Osteoblast (primary cell): ENCODE results near the gene FAHD1. TPM values are rescaled to one million over a fixed set of nuclear protein-coding genes. Genes with fewer than 3 reads are reported as not detected.

Experiments used
- DNase-seq: peaks from one replicate; pipeline ENCODE4 v3.0.0; 2011; ENCODE audit warnings: low spot score, mixed read lengths; ENCODE audit not compliant: insufficient read length; ENCODE audit errors: missing footprints
- H2AFZ ChIP-seq: 2 replicates; pipeline ENCODE4 v1.6.0; 2011; ENCODE audit warnings: mild to moderate bottlenecking, low read length
- H3K27ac ChIP-seq: 2 replicates; pipeline ENCODE4 v1.5.1; 2011; ENCODE audit warnings: mild to moderate bottlenecking, low read depth, low read length, moderate library complexity
- H3K27me3 ChIP-seq: 2 replicates; pipeline ENCODE4 v1.6.0; 2012; ENCODE audit warnings: mild to moderate bottlenecking, control low read depth, inconsistent platforms, low read length, moderate library complexity; ENCODE audit not compliant: insufficient read depth
- H3K36me3 ChIP-seq: 2 replicates; pipeline ENCODE4 v1.5.1; 2011; ENCODE audit warnings: mild to moderate bottlenecking, low read length, control low read depth, moderate library complexity; ENCODE audit not compliant: insufficient read depth
- H3K4me1 ChIP-seq: 2 replicates; pipeline ENCODE4 v1.5.1; 2011; ENCODE audit warnings: mild to moderate bottlenecking, low read length, control low read depth, moderate library complexity; ENCODE audit not compliant: insufficient read depth
- H3K4me2 ChIP-seq: 2 replicates; pipeline ENCODE4 v1.6.0; 2011; ENCODE audit warnings: mild to moderate bottlenecking, low read length; ENCODE audit not compliant: insufficient read depth
- H3K4me3 ChIP-seq: fragments of 200-600 bp; sonication (generic); 3 replicates; pipeline ENCODE4 v1.5.1; 2012; ENCODE audit warnings: mild to moderate bottlenecking, low read length, inconsistent platforms; ENCODE audit not compliant: insufficient read depth
- H3K79me2 ChIP-seq: 2 replicates; pipeline ENCODE4 v1.6.0; 2012; ENCODE audit warnings: mild to moderate bottlenecking, low read length, control low read depth, inconsistent platforms; ENCODE audit not compliant: insufficient read depth
- H3K9me3 ChIP-seq: 2 replicates; pipeline ENCODE4 v1.5.1; 2011; ENCODE audit warnings: low read depth, low read length, control low read depth
- H4K20me1 ChIP-seq: 2 replicates; pipeline ENCODE4 v1.6.0; 2012; ENCODE audit warnings: mild to moderate bottlenecking, low read length, control low read depth; ENCODE audit not compliant: insufficient read depth
- CTCF ChIP-seq: IDR thresholded peaks from 2 replicates; pipeline ENCODE4 v1.5.1; 2011; ENCODE audit warnings: mild to moderate bottlenecking, low read depth, low read length, moderate library complexity; ENCODE audit errors: extremely low read depth
- total RNA-seq: library from RNA; depleted of rRNA; stranded (reverse); fragments of >200 nt; gene quantifications from 2 replicates; pipeline ENCODE4 v1.2.3, GENCODE V29; 2012

Gene FAHD1
- total RNA-seq, 1 donor = 72.7 TPM

- H3K27ac ChIP-seq = no peak overlapping the region
- peaks cover 22% of the 10 kb centered on the region for H3K79me2 ChIP-seq
- no peak overlapping the region for H2AFZ ChIP-seq
- no peaks in the 10 kb centered on the region for H3K9me3 ChIP-seq
- H3K36me3 ChIP-seq = peaks cover 12% of the 10 kb centered on the region
- no peaks in the 10 kb centered on the region for H3K27me3 ChIP-seq
- TF ChIP-seq CTCF = no peak
- DNase-seq = peak; percentile 66
- H3K4me1 ChIP-seq = no peaks in the 10 kb centered on the region
- H3K4me3 ChIP-seq = no peak overlapping the region
- peaks cover 14% of the 10 kb centered on the region for H4K20me1 ChIP-seq
- H3K4me2 ChIP-seq = no peak overlapping the region
These were observed 36.3 kb upstream of the FAHD1 start for GRCh38 chr16:1790611-1791255.

- Histone ChIP-seq H3K9me3 (no peaks in the 10 kb centered on the region), H4K20me1 (peaks cover 7% of the 10 kb centered on the region), H3K27me3 (no peaks in the 10 kb centered on the region), H3K27ac (no peak overlapping the region), H3K4me2 (no peak overlapping the region), H2AFZ (no peak overlapping the region), H3K79me2 (peaks cover 16% of the 10 kb centered on the region), H3K4me1 (no peaks in the 10 kb centered on the region), H3K36me3 (peaks cover 12% of the 10 kb centered on the region), H3K4me3 (no peak overlapping the region)
- DNase-seq = peak; percentile 80
- no peak for TF ChIP-seq CTCF
These were observed 35.6 kb upstream of the FAHD1 start for GRCh38 chr16:1791256-1791942.

- Histone ChIP-seq H3K4me3 (no peak overlapping the region), H3K4me1 (no peaks in the 10 kb centered on the region)
- TF ChIP-seq CTCF = no peak
These were observed 34.8 kb upstream of the FAHD1 start for GRCh38 chr16:1791943-1792812.

More at GRCh38 chr16:1791943-1792812, 34.8 kb upstream of the FAHD1 start:
- peak; percentile 81 for DNase-seq
- peaks cover 4% of the 10 kb centered on the region for H4K20me1 ChIP-seq
- H2AFZ ChIP-seq = no peak overlapping the region
- H3K27ac ChIP-seq = no peak overlapping the region
- H3K9me3 ChIP-seq = no peaks in the 10 kb centered on the region
- H3K36me3 ChIP-seq = peaks cover 6% of the 10 kb centered on the region
- H3K79me2 ChIP-seq = peaks cover 8% of the 10 kb centered on the region
- H3K4me2 ChIP-seq = no peak overlapping the region
- H3K27me3 ChIP-seq = no peaks in the 10 kb centered on the region
